NT2/D1 (cell line): Measurements from ENCODE around the gene ENO4.

Experiments
- YY1 ChIP-seq: IDR thresholded peaks from 2 replicates; pipeline ENCODE4 v1.6.1; 2011; ENCODE audit not compliant: insufficient read length, insufficient read depth
- ZNF274 ChIP-seq: IDR thresholded peaks from 2 replicates; pipeline ENCODE4 v1.6.1; 2011; ENCODE audit warnings: mild to moderate bottlenecking, low read depth, low read length

- TF ChIP-seq ZNF274 = no peak
- no peak for TF ChIP-seq YY1
Observed at GRCh38 chr10:116850058-116850611, 836 bp downstream of the ENO4 start.
